GM20431 (cell line): ENCODE measurements around the gene SNRNP200.
"Not testable (repeated sequence)": the region's sequence is repeated elsewhere in the genome, so short reads cannot be mapped to it uniquely, and the experiment has no call there.

Source experiments
- in situ Hi-C: fragments of 300-500 bp; cut with MseI, MboI; formaldehyde crosslinking; loops from one replicate; pipeline ENCODE4 v1.15.0; 2020; ENCODE audit warnings: low sequenced_read_pairs; ENCODE audit not compliant: unreplicated experiment

SNRNP200 gene

DNA sequence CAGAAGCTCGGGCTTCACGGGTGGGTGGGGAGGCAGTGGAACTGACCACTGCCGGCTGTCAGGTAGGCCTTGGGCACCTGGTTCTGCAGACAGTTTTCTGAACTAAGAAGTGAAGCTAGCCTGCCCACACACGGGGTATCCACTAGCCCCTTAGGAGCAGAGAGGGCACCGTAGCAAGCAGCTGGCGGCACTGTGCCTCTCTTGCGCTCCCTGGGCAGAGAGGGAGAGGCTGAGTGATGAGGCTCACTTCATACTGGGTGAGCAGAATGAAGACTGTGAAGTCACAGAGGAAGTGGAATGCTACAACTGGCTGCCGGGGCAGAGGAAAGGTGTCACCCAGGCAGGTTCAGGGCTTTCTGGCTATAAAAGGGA lies 20.5 kb upstream of the SNRNP200 start:
- in situ Hi-C loops, result no loop called here

DNA sequence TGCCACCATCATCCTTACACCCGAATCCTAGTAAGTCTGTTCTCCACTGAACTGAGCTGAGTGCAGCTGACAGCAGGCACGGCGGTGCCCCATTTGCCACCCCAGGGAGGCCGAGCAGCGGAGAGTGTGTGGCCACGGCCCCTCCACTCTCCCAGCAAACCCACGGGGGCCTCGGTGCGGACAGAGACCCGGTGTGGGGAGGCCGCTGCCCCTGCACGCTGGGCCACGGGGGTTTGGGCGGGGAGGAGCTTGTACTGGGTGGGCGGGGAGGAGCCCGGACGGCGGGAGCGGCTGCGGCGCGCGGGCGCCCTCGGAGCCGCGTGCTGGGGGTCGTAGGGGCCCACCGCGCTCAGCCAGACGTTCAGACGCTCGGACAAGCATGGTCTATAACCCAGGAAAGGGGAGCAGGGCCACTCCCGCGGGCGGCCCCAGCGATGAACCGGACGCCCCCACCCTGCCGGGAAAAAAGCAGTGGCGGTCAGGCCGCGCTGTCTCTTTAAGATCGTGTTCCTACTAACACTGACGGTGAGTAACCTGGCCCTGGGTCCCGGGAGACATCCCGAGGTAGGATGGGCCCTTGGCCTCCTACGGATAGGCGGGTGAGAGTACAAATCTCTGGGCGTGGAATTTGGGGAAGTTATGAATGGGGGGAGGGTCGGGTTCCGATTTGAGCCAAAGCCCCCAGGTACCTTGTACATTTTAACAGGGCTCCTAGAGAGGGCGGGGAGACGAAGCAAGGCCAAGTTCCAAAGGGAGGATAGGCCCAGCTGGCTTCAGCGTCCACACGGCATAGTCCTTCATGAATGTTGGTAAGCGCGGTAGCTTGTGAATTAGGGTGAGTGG lies 19.9 kb upstream of the SNRNP200 start, which contains the start of gene ITPRIPL1:
Gene ITPRIPL1 (plus strand): TSS at position 277 of the 843 bp plus-strand sequence. CDS start 523 bp downstream, at position 800.
- in situ Hi-C loops, result no loop called here

DNA sequence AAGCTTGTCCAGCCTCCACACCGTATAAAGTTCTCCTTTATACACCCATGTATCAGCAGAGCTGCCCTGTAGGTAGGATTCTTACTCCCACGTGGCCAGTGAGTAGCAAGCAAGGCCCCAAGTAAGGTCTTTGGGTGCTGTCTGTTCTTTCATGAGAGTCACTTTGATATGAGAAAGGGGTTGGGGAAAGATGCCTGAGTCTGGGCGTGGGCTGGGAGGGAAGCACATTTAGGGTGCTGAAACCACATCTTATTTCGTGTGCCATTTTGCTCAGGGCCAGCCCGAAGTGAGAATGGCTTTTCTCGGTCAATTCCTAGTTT lies 19.3 kb upstream of the SNRNP200 start:
- in situ Hi-C loops, result no loop called here

DNA sequence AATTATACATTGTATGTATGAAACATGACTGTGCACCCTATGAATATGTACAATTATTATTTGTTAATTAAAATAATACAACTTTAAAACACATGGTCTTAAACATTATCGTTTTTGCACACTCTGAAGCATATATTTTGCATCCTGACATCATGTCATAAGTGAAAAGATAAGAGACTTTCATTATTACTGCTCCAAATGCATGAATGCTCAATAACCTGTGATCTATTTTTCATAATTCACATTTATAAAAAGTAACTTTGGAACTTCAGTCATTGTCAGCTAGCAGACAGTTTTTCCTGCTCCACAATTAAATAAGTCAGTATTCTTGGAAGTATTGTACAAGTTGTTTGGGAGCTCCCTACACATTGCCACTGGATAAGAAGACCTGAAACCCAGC lies 18.5 kb upstream of the SNRNP200 start:
- in situ Hi-C loops, result no loop called here

DNA sequence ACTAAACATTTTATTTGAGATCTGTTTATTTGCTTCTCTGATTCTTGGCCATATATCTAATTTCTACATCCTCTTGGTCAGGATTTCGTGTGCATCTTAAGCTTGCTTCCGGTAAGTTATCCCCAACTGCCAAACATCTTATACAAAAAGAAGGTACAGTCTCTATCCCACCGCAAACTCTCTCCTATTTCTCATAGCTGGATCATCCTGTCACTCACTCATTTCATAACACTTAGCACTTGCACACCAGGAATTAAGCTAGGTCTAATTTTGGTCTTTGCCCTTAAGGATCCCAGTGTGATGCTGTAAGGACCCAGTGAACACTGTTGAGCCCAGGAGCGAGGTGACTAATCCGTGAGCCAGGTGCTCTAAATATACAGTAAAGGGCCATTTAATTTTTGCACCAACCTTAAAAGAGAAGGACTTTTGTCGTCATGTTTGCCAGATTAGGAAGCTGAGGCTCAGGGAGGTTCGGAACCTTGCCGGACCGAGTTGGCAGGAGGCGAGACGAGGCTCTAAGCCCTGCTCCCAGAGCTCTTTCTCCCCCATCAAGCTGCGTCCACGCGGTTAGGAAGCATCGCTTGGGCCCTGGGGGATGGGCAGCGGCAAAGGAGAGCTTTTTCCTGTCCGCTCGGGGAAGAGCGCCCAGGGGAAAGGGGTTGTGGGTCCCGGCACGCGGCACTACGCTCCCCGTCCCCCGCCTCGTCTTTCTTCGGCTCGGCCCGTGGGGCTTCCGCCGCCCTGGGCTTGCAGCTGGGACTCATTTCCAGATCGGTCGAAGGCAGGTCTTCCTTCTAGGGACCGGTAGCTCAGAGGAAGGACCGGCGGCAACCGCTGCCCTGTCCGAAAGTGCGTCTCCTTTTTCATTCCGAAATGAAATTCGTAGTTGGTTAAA lies 15.6 kb upstream of the SNRNP200 start:
- in situ Hi-C loops, result no loop called here

DNA sequence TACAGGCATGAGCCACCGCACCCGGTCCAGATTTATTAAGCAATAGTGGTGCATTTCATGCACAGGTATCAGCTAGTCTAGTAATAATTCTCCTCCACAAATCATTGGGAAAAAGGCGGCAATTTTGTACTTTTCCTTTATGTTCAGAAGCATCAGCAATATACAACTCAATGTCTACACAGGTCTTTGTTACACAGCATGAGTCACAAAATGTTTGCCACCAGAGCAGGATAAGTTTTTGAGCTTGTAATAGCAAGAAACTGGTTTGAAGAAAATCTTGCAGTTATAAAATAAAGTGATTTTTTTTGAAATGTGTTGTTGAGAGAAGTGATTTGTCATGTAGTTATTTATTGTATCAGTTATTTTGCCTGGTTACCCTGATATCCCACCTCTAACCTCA lies 15.0 kb upstream of the SNRNP200 start:
- in situ Hi-C loops, result no loop called here

DNA sequence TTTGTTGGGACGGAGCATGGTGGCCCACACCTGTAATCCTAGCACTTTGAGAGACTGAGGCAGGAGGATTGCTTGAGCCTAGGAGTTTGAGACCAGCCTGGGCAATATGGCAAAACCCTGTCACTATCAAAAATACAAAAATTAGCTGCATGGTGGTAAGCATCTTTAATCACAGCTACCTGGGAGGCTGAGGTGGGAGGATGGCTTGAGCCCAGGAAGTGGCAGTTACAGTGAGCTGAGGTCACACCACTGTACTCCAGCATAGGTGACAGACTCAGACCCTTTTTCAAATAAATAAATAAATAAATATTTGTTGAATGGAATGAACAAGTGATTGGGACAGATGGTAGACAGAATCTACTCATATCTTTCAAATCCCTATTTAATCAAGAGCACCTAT lies 14.1 kb upstream of the SNRNP200 start:
- in situ Hi-C loops, result no loop called here

DNA sequence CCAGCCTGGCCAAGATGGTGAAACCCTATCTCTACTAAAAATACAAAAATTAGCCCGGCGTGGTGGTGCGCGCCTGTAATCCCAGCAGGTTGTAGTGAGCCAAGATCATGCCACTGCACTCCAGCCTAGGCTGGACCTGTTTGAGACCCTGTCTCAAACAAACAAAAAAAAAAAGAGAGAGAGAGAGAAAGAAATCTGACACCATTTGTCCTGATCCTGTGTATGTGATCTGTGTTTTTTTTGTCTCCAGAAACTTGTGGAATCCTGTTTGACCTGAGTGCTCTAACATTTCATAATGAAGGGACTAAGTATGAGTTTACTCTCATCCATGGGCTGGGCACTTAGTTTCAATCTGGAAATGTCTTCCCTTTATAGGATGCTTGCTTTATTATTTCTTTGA lies 13.4 kb upstream of the SNRNP200 start:
- in situ Hi-C loops, result no loop called here

DNA sequence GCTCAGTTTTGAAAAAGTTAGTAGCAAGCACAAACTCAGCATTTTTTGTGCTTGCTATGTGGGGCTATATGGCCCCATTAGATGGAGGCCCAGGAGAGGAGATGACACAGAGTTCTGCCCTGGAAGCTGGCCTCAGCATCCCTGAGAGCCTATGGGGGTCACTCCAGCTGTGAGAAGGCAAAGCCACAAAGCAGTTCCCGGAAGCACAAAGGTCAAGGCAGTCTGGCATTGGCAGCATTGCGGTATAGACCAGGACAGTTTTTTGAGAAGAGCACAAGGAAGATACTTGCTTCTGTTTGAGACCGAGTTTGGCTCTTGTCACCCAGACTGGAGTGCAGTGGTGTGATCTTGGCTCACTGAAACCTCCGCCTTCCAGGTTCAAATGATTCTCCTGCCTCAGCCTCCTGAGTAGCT lies 12.2 kb upstream of the SNRNP200 start:
- in situ Hi-C loops, result no loop called here

DNA sequence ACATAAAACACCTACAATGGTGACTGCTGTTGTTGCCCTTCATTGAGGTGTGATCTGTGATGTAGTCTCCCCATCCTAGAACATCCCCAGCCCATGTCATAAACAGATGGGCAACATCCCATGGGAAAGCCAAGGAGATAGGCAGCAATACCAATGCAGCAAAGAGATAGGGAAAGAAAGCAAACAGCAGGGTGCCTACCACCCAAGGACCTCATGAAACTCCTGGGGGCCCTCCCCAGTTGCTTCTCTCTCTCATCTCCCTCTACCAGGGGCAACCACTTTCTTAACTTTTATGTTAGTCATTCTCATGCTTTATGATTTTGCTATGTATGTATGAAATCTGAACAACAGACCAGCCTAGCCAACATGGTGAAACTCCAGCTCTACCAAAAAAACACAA lies 11.7 kb upstream of the SNRNP200 start:
- in situ Hi-C loops, result no loop called here

DNA sequence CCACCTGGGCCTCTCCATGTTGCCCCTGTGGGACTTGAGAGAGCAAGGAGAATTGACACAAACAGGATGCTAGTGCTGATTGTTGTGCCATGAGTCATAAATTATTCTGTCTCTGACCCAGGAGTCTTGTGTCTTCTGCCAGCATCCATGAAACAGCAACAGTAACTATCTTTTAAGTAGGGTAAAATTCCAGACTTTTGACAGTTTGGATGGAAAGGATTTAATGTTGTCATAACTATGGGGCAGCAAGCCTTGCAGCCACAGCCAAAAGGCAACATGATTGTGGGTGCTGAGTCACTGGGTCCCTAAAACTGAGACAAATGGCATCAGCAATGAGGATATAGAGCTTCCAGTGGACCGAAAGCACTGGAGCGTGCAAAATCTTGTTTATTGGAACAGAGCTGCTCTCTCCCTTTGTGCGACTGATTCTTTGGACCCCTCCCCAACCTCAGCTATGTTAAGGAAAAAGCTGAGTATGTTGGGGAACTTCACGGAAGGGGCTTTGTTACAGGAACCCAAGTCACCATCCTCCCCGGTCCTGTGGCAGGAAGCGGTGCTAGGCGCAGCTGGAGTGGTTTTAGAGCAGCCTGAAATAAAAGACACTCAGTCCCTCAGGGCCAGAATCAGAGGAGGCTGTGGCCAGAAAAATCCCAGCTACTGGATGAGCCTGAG lies 10.2 kb upstream of the SNRNP200 start:
- in situ Hi-C loops, result no loop called here

DNA sequence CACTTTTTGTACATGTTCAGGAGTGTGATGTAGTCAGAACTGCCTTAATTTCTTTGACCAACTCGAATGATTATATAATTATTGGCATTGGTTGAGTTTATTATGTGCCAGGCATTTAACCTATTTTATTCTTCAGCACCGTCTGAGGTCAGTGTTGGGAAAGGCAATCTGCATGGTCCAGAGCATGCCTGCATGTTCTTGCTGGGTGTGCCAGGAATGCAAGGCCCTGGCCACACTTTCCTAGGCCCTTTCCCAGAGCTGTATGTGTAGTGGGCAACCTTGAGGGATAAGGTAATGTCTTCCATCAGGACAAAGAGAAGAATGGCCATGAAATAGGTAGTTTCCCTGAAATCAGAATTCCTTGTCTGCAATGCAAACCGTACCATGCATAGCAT lies 9.7 kb upstream of the SNRNP200 start:
- in situ Hi-C loops, result no loop called here

DNA sequence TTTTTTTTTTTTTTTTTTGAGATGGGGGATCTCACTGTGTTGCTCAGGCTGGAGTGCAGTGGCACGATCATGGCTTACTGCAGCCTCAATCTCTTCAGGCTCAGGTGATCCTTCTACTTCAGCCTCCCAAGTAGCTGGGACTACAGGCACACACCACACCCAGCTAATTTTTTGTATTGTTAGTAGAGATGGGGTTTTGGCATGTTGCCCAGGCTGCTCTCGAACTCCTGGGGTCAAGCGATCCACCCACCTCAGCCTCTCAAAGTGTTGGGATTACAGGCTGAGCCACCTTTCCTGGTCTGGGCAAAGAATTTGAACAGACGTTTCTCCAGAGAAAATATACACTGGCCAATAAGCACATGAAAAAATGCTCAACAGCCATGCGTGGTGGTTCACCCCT lies 2.9 kb upstream of the SNRNP200 start:
- in situ Hi-C loops, result no loop called here

DNA sequence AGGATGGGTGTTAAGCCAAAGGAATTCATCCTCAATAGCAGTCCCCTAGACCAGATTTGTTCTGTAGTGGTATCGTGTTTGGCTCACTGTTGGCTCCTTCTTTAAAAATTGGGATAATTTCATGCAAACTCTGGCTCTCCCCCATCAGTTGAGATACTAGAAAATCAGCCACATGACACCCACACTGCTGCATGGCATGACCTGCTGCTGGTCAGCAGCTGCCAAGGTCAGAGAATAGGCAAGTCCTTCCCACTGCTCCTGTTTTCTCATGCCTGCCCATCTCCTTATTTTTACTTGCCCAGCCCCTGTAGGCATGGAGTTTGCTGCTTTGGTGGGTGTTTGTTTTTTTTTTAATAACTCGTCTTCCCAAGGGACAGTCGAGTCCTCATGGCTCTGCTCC lies 1.0 kb upstream of the SNRNP200 start:
- in situ Hi-C loops, result no loop called here

DNA sequence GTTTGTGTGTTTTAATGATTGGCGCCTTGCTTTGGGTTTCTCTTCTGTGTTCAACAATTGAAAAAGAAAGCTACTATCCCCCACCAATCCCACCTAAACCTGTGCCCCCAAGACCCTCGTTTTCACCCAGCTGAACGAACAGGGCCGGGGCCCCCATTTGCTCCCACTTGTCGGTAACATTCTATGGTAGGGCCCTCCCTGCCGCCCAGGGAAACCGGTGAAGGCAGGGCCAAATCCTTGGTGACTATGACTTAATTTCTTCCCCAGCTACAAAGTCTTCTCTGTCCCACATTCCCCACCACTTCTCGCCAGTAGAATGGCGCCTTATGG lies 598 bp upstream of the SNRNP200 start:
- in situ Hi-C loops, result no loop called here

DNA sequence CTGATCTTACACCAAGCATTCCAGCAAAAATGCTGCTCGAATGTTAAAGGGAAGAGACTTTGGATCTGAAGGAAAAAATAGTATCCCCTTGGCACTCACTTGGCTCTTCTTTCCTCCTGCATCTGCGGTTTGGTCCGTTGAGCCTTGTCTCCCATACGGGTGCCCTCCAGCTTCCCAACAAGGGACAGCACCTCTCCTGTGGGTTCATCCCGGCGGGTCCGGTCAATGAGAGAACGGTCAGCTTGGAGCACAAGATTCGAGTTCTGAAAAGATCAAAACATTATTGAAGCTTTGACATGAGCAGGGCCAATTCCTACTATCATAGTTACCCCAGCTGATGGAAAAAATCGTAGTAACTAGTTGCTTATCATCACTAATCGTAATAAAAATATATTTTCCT lies 740 bp downstream of the SNRNP200 start:
- in situ Hi-C loops, result no loop called here

DNA sequence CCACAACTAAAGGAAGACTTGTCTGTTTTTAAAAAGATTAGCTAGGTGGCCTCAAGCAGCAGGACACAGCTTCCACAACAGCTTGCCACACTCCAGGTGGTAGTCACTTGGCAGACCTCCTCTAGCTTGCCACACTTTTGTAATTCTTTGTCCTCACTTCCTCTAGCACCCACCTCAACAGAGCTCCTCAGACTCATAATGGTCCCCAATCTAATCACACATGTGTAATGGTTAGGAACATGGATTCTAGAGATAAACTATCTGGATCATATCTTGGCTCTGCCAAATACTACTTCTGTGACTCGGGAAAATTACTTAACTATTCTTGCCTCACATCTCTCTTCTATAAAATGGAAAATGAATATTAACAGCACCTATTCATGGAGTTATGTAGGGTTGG lies 3.5 kb downstream of the SNRNP200 start:
- in situ Hi-C loops, result no loop called here

DNA sequence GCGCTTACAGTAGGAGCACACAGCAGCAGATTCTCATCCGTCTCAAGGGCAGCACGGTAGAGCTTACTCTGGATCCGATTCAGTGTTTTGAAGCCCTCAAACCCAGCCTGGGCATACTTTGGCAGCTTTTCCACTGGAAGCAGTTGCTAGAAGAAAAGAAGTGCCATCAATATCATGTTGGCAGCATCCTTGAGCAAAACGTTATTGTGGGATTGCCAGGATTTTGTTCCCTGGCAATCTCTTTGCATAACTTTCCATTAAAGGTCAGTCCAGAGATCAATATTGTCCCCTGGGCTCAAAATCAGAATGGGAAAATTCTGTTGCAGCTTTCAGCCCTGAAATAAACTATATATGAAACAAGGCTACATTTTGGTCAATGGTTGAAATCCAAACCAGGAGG lies 8.4 kb downstream of the SNRNP200 start:
- in situ Hi-C loops, result no loop called here

DNA sequence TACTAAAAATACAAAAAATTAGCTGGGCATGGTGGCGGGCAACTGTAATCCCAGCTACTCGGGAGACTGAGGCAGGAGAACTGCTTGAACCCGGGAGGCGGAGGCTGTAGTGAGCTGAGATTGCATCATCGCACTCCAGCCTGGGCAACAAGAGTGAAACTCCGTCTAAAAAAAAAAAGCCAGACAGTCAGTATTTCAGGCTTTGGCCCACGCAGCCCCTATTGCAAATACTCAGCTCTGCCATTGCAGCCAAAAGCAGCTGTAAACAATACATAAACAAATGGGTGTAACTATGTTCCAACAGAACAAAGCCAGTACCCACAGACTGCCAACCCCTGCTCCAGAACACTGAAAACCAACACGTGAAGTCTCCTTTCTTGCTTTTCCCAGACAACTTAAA lies 11.1 kb downstream of the SNRNP200 start:
- in situ Hi-C loops, result not testable (repeated sequence)

DNA sequence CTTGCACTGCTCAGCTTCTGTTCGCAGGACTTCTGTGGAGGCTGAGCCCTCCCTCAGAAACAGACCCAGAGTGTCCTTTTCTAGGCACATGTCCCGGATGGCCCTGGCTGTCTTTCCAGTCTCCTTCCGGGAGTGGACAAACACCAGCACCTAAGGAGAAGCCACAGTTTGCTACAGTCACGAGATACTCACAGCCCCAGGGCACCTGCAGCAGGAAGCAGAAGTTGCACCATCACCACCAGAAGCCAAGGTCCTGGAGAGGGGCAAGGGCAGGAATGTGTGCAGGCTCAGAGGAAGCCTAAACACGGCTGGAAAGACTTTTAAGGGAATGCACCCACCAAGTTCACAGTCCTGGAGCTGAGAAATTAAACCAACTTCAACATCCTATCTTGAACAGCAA lies 13.6 kb downstream of the SNRNP200 start:
- in situ Hi-C loops, result no loop called here

DNA sequence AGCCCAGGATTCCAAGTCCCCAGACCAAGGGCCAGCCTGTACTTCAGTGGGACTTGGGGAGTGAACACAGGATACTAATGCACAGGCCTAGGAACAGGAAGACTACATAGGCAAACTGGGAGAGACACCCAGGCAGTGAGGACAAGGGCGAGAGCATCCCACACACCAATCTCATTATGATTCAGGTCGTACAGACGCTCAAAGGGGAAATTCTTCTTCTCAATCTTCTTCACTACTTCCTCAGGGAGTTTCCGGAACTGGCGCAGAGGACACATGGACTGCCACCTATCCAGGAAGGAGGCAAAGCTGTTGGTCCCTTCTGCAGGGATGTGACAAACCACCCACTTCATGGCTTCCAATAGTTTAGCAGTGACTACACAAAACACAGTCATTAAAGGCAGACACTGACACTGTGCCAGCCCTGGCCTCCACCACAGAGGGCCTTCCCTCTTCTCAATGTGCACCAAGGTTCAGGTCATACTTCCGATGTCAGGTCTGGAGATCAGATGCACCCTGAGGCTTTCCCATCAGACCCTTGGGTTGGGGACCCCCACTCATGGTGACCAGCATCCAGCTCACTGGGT lies 18.0 kb downstream of the SNRNP200 start:
- in situ Hi-C loops, result no loop called here
